Colonic mucosa (tissue), 4 donors: ENCODE data around the gene FAM168B. TPM values are rescaled to one million over a fixed set of nuclear protein-coding genes. Genes with fewer than 3 reads are reported as not detected.

Experiments
- DNase-seq: peaks from one replicate; pipeline ENCODE4 v3.0.0-alpha.2; 2020
- H3K27ac ChIP-seq: fragments of 200-600 bp; one replicate; pipeline ENCODE4 v1.8.0; 2021
- H3K27me3 ChIP-seq: fragments of 200-600 bp; one replicate; pipeline ENCODE4 v1.8.0; 2021
- H3K36me3 ChIP-seq: fragments of 200-600 bp; one replicate; pipeline ENCODE4 v1.8.0; 2021
- H3K4me1 ChIP-seq: fragments of 200-600 bp; one replicate; pipeline ENCODE4 v1.8.0; 2021; ENCODE audit warnings: mild to moderate bottlenecking
- H3K4me3 ChIP-seq: fragments of 200-600 bp; one replicate; pipeline ENCODE4 v1.8.0; 2021
- H3K9ac ChIP-seq, 2 donors: one replicate each; pipeline ENCODE4 v1.7.0; 2013; ENCODE audit warnings: control low read depth in 2 of 2, low read depth in 2 of 2, low read length in 2 of 2
- H3K9me3 ChIP-seq: fragments of 200-600 bp; one replicate; pipeline ENCODE4 v1.8.0; 2021
- CTCF ChIP-seq: fragments of 200-600 bp; IDR thresholded peaks from one replicate; pipeline ENCODE4 v1.8.0; 2022; ENCODE audit warnings: antibody characterized with exemption, mild to moderate bottlenecking
- intact Hi-C: fragments of 100-400 bp; cut with DNase I; formaldehyde crosslinking; loops from one replicate; pipeline ENCODE4 v1.14.1; 2022
- total RNA-seq, 2 donors: library from RNA; stranded (reverse); fragmentation: NEBNext Ultra II Directional in 1 of 2; extraction: Animal tissue kit (Norgen Biotek cat#: 25700) in 1 of 2; gene quantifications; one replicate each; pipeline ENCODE4 v1.2.1, GENCODE V29; 2021
- donor health status: healthy.
- donor health status: DM: no; HTN: no; CAD: no.
- donor health status: DM: no; HTN: no; CAD: no.

FAM168B gene
- total RNA-seq, 2 donors from 2014 or later, result 82.6 to 93.5 TPM

GRCh38 chr2:131038258-131039100 is 54.8 kb downstream of the FAM168B start:
- no peak overlapping the region for H3K4me3 ChIP-seq
- no peaks in the 10 kb centered on the region for H3K9me3 ChIP-seq
- H3K4me1 ChIP-seq, result no peaks in the 10 kb centered on the region
- H3K36me3 ChIP-seq, result no peaks in the 10 kb centered on the region
- DNase-seq, result no peak
- peaks cover 20% of the 10 kb centered on the region for H3K27me3 ChIP-seq
- no peak for TF ChIP-seq CTCF
- intact Hi-C loops, result no loop called here
- H3K27ac ChIP-seq, result no peak overlapping the region
- H3K9ac ChIP-seq, result no peak overlapping the region

- intact Hi-C loops, result no loop called here
- no peak overlapping the region for H3K27ac ChIP-seq
- no peaks in the 10 kb centered on the region for H3K4me1 ChIP-seq
- H3K36me3 ChIP-seq, result no peaks in the 10 kb centered on the region
- TF ChIP-seq CTCF, result no peak
- H3K27me3 ChIP-seq, result peaks cover 20% of the 10 kb centered on the region
- no peak overlapping the region for H3K9ac ChIP-seq
- no peak for DNase-seq
- no peaks in the 10 kb centered on the region for H3K9me3 ChIP-seq
- no peak overlapping the region for H3K4me3 ChIP-seq
Measured at GRCh38 chr2:131037398-131038257, 55.6 kb downstream of the FAM168B start.

GRCh38 chr2:131036696-131037397 is 56.4 kb downstream of the FAM168B start:
- TF ChIP-seq CTCF, result no peak
- H3K9ac ChIP-seq, result no peak overlapping the region
- intact Hi-C loops, result no loop called here
- peaks cover 20% of the 10 kb centered on the region for H3K27me3 ChIP-seq
- no peak overlapping the region for H3K4me3 ChIP-seq
- no peaks in the 10 kb centered on the region for H3K9me3 ChIP-seq
- no peaks in the 10 kb centered on the region for H3K4me1 ChIP-seq
- H3K36me3 ChIP-seq, result no peaks in the 10 kb centered on the region
- DNase-seq, result no peak
- H3K27ac ChIP-seq, result no peak overlapping the region

GRCh38 chr2:131036269-131036668 is 57.0 kb downstream of the FAM168B start:
- Histone ChIP-seq H3K27me3 (peaks cover 20% of the 10 kb centered on the region), H3K9ac (no peak overlapping the region), H3K36me3 (no peaks in the 10 kb centered on the region), H3K27ac (no peak overlapping the region), H3K4me3 (no peak overlapping the region), H3K4me1 (no peaks in the 10 kb centered on the region), H3K9me3 (no peaks in the 10 kb centered on the region)
- intact Hi-C loops, result no loop called here
- no peak for DNase-seq
- no peak for TF ChIP-seq CTCF

- no peak for TF ChIP-seq CTCF
- H3K4me3 ChIP-seq, result no peak overlapping the region
- H3K27ac ChIP-seq, result no peak overlapping the region
- intact Hi-C loops, result no loop called here
- H3K9ac ChIP-seq, result no peak overlapping the region
- DNase-seq, result no peak
- H3K9me3 ChIP-seq, result no peaks in the 10 kb centered on the region
- H3K4me1 ChIP-seq, result no peaks in the 10 kb centered on the region
- H3K27me3 ChIP-seq, result peaks cover 20% of the 10 kb centered on the region
- no peaks in the 10 kb centered on the region for H3K36me3 ChIP-seq
Measured at GRCh38 chr2:131035826-131036231, 57.4 kb downstream of the FAM168B start.
